Stimulated activated CD4-positive, alpha-beta T cell treated with anti-CD3 and anti-CD28 coated beads, Interleukin-4, amount 100 ng/mL, for 1 hour (primary cell): ENCODE results near the gene KLK13.

Experiments used
- DNase-seq: peaks from one replicate; pipeline ENCODE4 v3.0.0-alpha.2; 2020

The KLK13 gene

DNA sequence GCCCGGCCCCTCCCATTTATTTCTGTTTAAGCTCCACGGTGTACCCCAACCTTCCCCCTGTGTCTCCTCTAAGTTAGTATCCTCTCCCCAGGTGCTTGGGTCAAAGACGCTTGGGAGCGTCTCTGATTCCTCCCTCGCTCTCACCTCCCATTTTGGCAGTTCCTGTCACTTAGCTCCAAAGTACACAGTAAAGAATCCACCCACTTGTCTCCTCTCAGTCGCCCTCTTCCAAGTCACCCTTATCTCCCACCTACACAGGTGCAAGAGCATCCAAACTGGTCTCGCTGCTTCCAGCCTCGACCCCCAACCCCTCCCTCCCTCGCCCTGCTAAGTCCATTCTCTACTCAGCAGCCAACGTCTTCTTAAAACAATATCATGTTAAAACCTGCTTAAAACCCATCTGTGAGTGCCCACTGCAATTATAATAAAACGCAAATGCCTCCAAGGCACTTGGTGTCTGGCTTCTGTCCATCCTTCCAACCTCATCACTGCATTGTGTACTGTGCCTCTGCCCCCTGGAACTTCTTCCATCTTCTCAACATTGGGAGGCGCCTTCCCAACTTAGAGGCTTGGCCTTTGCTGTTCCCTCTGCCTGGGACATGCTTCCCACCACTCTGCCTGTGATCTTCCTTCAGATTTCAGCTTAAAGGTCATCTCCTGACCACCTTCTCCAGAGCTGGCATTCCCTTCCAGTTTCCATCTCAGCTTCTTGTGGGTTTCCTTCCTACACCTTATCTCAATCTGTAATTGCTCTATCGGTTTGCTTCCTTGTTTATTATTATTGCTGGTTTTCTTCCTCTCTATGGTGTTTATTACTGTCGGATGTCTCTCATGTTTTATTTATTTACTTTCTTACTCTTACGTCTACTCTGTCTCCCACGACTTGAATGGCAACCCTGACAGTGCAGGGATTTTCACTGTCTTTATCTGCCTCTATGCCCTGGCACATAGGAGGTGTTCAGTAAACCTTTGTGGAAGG is 27.3 kb upstream of the KLK13 start:
- DNase-seq = no peak

DNA sequence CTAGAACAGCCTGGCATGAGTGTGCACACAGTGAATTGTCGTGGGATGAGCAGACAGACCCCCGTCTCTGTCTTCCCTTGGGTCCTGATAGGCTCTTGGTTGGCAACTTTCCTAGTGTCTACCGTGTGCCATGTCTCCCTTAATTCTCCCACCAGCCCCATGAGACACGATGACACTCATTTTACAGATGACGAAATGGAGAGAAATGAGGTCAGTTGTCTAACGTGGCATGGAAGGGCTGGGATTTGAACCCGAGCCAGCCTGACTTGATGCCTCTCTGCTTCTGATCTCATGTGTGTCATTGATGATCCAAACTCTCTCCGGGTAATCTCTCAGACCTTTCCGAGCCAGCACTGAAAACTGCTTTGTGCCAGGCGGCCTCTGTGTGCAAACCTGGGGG is 26.2 kb upstream of the KLK13 start:
- DNase-seq = no peak

DNA sequence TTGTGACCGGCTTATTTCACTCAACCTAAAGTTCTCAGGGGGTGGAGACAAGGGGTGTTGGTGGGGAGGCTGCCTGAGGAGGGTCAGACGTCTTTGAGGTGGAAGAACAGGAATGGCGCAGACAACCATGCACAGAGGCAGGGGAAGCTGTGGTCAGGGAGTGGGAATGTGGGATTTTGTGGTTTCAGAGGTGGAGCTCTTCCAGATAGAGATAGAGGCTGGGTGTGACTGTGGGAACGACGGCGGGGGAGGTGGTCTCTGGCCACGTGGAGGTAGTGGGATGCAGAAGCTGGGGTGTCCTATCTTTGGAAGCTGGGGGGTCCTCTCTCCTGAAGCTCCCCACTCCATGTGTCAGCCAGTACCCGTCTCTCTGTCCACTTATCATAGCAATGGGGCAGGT is 25.6 kb upstream of the KLK13 start:
- no peak for DNase-seq

DNA sequence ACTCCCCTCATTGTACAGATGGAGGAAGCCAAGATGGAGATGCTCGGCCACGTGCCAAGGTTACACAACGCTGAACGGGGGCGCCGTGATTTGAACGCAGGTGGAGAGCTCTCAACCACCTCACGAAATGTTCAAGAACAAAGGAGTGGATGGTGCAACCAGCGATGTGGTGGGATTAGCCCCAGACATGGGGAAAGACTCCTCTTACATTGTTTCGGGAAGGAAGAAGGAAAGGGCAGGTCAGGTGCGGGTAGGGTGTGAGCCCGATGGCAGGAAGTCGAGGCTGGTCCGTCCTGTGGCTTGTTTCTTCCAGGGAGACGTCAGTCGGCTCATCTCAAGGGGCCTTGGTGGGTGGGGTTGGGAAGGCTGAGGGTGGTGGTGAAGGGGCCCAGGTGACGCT is 24.9 kb upstream of the KLK13 start:
- no peak for DNase-seq

DNA sequence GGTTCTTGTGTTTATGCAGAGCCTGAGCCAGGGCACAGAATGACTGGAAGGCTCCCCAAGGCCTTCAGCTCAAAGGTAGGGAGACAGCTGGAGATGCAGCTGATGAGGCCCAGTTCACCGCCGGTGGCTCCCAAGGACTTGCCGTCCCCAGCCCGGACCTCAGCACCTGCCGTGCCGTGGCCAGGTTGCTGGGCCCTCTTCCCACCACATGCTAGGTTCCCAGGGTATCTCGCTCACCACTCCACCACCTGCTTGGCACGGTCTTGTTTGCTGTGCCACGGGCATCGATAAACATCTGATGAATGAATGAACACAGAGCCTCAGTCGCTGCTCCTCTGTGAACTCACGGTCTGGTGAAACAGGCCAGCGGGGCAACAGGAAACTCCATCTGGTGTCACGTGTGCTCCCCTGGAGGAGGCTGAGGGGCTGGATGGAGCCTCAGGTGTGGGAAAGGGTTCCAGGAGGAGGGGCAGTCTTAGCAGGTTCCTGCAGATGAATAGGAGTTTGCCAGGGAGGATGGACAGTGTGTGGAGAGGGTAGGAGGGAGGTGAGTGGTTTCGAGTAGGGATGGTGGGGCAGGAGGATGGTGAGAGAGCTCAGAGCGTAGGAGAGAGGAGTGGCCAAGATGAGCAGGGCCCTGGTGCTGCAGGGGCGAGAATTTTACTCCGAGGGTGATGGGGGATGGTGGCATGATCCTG is 21.4 kb upstream of the KLK13 start:
- DNase-seq = no peak

DNA sequence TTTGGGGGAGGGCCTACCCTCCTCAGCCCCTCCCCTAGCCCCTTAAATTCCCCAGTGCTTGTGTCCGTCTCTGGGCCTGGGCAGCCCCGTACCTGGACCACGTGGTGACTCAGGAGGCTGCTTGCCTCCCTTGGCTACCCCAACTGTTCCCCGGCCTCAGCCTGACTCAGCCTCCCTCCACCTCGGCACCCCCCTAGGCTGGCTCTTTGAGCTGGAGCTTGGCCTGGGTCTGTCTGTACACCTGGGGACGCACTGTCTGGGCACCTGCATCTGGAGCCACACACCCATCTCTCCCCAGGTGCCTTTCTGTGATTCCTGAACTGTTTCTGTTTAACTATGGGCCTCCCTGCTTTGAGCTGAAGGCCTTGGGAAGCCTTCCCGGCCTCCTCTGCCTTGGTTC is 19.6 kb upstream of the KLK13 start:
- DNase-seq = no peak

DNA sequence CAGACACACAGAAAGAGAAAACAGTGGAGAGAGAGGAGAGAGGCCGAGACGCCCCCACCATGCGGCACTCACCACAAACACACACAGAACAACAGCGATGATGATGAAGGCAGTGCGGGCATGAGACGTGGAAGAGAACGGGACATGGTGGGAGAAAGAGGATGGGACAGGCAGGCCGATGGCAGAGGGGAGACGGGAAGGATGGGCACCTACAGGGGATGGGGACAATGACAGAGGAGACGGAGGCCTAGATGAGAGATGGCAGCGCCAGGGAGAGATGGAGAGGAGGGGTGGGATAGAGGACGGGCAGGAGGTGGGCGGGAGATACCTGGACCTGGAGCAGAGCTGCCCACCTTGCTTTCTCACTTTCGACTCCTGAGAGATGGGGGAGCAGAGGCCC is 18.9 kb upstream of the KLK13 start:
- DNase-seq = no peak

DNA sequence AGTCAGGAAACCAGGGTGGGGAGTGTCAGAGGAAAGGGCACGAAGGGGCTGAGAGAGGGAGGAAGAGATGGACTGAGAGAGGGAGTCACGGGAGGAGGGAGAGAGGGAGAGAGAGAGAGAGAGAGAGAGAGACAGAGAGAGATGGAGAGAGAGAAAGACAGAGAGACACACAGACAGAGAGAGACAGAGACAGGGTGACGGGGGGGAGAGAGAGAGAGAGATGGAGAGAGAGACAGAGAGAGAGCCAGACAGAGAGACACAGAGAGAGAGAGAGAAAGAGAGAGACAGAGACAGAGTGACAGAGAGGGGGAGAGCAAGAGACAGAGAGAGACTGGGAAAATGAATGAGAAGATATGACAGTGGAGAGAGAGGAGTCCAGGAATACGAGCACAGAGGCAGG is 18.3 kb upstream of the KLK13 start:
- no peak for DNase-seq

DNA sequence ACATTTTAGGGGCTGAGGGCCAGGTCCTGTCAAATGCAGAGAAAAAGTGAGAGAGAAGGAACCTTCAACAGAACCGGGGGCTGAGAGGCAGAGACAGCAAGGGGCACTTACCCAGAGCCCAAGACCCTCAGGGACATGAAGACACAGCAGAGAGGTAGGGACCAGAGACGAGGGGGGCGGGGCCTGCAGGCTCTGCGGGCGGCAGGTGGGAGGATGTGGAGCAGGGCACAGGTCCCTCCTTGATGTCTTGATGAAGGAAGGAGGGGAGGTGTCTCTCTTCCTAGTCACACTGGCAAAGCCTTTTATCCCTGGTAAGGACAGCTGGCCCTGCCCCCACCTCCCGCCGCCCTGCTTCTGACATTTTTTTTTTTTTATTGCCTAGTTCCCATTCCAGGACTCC is 17.7 kb upstream of the KLK13 start, which contains the start of gene KLK14:
TSS of gene KLK14 (minus strand) at position 277 of the 400 bp plus-strand sequence. CDS start at position 4, 273 bp downstream.
- DNase-seq = no peak

DNA sequence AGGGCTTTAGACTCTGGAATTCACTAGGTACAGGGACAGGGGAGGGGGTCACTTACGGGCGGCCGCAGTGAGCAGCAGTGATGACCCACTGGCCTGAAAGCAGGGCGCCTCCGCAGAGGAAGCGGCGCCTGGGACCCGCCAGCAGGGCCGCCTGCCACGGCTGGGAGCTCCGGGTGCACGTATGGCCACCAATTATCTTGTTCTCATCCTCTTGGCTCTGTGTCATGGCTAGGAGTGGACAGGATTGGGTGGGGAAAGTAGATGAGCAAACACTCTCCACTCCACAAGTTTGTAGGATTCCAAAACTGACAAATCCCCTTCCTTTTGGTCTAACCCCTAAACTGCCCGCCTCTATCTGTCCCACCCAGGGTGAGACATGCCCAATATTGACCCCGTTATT is 16.6 kb upstream of the KLK13 start:
- DNase-seq = no peak

DNA sequence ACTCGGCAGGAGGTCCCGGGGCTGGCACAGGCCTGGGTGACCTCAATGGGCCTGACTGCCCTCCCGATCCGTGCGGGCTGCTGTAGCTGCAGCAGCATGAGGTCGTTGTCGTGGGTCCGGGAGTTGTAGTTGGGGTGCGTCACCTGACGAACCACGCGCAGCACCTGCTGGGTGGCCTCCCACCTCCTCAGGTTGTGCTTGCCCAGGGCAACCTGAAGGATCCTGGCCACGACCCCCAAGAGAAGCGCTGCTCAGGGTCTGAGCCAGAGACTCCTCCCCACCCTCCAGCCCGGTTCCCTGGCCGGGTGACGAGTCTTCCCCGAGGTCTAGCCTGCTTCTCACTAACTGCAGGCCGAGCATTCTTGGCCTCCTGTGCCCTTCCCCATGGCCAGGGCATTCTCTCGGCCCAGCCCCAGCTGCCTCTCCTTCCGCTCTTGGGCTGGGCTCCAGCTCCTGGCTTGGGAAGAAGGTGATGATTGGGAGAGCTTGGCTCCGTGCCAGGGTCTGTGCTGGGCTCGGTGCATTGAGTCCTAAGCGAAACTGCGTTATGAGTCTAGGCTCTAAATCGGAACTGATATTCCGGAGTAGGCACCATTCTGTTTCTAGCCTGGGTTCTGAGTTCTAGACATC is 14.7 kb upstream of the KLK13 start:
- no peak for DNase-seq

DNA sequence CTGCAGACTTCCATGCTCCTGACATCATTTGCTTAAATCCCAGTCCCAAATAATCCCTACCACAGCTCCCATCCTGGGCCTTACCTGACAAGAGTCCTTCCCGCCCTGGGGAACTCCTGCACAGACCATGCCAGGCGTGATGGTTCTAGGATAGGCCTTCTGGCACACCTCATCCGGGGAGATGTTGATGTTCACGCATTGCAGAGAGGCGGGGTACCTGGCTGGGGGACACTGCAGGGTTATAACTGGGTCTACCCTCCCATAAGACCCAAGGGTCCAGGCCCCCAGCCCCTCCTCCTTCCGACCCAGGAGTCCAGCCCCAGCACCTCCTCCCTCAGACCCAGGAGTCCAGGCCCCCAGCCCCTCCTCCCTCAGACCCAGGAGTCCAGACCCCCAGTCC is 13.8 kb upstream of the KLK13 start:
- DNase-seq = no peak

DNA sequence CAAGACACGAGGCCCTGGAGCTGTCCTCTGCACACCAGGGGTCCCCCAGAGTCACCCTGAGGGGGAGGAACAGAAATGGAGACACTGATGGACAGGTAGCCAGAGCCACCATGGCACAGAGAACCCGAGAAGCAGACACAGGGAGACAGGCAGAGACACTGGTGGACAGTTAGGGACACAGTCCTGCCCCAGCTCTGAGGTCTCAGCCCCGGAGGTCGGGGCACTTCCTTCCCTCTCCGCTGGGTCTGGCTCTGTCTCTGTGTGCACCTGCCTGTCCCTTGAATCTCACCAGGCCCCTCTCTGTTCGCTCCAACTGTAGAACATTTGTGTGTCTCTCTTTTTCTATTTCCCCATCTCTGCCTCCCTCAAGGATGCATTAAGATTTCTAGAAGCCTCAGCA is 13.2 kb upstream of the KLK13 start:
- DNase-seq = no peak

DNA sequence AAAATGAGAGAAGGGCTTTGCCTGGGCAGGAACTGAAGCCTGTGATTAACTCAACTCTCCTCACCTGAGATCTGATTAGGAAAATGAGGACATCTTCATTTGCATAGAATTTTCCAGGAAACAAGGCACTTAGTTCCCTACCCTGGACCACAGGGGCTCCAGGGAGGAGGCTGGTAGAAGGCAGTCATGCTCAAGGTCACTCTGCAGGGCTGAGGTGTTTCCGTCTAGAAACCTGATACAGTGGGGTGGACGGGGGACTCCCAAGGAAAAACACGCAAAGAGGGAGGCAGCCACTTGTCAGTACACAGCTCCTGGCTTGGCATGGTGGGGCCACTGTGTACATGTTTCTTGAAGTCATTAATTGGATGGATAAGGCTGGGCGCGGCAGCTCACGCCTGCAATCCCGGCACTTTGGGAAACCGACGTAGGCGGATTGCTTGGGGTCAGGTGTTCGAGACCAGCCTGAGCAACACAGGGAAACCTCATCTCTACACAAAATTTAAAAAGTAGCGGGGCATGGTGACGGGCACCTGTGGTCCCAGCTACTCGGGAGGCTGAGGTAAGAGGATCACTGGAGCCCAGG is 11.8 kb upstream of the KLK13 start:
- DNase-seq = no peak

DNA sequence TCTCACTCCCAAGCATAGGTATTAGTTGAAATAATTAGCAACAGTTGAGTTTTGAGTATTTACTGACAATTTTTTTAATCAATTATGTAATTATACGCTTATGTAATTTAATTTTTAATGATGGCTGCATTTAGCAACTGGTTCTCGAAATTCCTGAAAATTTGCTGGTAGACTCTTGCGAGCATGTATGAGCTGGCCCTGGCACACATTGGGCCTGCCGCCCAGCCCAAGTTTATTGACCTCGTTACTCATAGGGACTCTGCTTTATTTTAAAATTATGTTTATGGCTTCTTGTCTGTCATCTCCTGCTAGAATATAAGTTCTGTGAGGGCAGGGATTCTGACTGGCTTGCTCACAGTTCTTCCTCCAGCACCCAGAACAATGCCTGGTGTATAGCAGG is 11.1 kb upstream of the KLK13 start:
- DNase-seq = no peak

DNA sequence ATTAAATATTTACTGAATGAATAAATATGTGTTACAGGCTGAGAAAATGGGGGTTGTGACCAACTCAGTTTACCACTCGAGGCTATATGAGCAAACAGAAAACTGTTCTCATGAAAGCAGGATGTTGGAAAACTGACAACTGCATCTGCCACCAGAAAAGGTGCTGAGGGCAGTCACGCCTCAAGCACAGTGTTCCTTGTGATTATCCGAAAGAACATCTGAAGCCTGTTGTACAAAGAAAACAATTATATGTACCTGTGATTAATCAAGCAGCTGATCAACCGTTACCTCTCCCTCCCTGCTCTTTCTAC is 6.2 kb upstream of the KLK13 start:
- DNase-seq = no peak

DNA sequence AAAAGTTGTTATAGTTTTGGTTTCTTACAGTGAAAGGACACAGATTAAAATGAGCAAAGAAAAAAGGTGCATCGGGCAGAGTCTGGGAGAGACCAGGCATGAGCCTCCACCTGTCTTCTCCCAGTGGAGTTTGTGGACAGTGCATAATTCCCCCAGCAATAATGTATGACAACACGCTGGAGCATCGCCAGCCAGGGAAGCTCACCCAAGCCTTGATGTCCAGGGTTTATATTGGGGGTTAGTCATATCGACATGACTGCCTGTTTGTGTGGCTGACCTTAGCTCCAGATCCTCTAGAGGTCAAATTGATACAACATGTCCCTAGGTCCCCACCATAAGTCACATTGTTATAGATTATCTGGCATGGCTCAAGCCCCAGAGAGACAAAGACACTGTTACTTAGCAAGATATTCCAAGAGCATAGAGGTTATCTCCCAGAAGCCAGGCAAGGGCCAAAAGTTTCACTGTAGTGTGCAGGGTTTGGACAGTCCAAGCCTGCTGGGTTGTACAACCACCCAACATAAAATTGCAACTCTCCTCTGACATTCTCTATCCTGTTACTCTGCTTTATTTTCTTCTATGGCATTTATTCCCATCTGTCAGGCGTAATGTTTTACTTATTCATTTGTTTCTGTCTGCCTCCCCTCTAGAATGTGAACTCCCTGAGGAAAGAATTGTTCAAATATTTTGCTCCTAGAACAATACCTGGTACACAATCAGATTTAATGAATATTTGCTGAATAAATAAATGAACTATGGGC is 5.6 kb upstream of the KLK13 start:
- DNase-seq = no peak

DNA sequence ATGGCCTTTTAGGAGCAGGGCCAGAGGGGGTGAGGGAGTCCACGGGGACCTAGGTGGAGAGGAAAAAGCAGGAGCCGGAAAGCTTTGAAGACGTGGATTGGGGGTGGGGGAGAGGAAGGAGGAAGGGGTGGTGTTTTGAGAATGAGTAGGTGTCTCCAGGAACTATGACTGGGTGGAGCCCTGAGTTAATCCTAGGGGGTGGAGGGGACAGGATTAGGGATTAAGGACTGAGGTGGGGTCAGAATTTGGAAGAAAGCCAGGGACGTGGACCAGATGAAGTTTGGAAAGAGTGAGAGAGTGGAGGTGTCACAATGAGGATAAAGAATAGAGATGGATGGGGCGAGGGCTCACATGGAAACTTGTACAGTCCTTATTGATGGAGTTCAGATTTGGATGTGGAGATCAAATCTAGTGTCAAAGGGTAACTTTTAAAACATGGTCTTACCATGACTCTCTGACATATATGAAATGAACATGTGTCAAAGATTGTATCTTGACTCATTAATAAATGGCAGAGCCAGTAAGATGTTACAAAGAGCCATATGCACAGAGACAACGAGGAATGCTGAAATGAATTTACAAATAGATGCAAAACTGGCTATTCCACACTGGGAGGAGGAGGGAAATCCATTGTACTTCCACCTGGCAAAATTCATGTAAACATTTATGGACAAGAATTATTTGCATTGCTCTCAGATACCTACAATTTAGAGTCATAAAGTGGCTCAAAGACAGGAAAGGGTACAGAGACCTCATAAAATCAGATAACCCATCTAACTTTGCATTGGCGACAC is 1.7 kb upstream of the KLK13 start:
- DNase-seq = no peak

DNA sequence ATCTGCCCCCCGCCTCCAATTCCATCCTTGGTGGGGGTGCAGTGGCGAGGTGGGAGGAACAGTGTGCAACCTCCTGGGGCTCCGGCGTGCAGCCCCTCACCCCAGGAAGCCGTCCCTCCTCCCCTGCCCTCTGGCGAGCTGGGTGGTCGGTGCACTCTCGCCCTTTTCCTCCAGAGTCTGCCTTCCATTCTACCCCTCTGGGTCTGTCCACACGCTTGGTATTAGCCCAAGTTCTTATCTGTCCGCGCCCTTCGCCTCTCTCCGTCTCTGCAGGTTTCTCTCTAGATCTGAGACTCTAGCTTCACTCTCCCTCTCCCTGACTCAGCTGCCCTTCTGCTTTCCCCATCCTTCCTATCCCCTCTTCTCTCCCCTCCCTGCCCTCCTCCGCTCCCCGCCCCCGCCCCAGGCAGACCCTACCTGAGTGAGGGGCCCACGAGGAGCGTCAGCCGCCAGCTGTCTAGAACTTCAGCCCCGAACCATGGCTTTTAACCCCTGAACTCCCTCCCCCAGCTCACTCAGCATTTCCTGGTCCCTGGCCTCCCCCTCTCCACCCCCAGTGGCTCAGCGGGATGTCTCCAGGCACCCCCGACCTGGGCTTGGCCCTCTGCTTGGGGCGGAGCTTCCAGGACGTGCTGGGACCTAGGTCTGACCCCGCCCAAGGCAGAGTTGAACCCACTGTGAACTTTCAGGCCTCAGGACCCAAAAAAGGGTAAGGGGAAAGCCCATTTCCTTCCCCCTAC is 499 bp upstream of the KLK13 start:
- DNase-seq = no peak

DNA sequence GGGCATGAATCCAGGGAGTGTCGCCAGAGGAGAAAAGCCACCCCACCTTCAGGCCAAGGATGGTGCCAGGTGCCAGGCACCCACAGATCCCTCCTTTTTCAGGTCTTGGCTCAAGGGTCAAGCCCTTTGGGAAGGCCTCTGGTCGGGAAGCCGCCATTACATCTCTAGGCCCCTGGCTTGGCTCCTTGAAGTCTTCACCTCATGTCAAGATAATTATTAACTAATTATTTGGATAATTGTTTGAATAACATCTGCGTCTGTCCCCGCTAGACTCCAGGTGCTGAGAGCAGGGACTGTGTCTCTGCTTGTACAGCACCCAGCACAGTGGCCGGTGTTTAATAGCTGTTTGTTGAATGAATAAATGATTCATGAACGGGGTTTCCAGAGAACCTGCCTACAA is 1.2 kb downstream of the KLK13 start:
- no peak for DNase-seq

DNA sequence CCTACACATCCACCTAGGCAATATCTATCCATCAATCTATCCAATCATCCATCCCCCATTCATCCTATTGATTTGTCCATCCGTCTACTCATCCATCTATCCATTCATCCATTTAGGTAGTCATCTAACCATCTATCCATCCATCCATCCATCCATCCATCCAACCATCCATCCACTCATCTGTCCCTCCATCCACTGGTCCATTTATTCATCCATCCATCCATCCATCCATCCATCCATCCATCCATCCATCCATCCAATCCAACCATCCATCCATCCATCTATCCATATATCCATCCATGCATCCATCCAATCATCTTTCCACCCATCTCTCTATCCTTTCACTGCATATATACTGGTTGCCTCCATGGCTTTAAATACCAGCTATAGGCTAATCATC is 3.9 kb downstream of the KLK13 start:
- no peak for DNase-seq
